Measurements from ENCODE around the gene SPARC.
"Not testable (repeated sequence)": the region's sequence is repeated elsewhere in the genome, so short reads cannot be mapped to it uniquely, and the experiment has no call there.

SPARC gene

GRCh38 chr5:151686674-151687407 lies at the start of gene SPARC:
Gene SPARC (minus strand): TSS chr5:151686915. CDS start chr5:151676188, 10,727 bp downstream.
- no peak for DNase-seq

- no peak for DNase-seq
These were observed 48.9 kb upstream of the SPARC start for GRCh38 chr5:151735646-151736045.

GRCh38 chr5:151734064-151734408 lies 47.3 kb upstream of the SPARC start:
- no peak for DNase-seq

- DNase-seq, result no peak
These were observed 46.8 kb upstream of the SPARC start for GRCh38 chr5:151733358-151734063.

- DNase-seq, result no peak
These were observed 43.7 kb upstream of the SPARC start for GRCh38 chr5:151730381-151730780.

- not testable (repeated sequence) for DNase-seq
These were observed 42.9 kb upstream of the SPARC start for GRCh38 chr5:151729597-151729996.

- no peak for DNase-seq
These were observed 37.6 kb upstream of the SPARC start for GRCh38 chr5:151724360-151724759.

- no peak for DNase-seq
These were observed 35.8 kb upstream of the SPARC start for GRCh38 chr5:151722546-151722945.

- DNase-seq, result no peak
These were observed 35.2 kb upstream of the SPARC start for GRCh38 chr5:151721812-151722391.

- DNase-seq, result no peak
These were observed 34.5 kb upstream of the SPARC start for GRCh38 chr5:151721087-151721646.

GRCh38 chr5:151720215-151720614 lies 33.5 kb upstream of the SPARC start:
- DNase-seq, result no peak

- peak; percentile 9 for DNase-seq
These were observed 32.7 kb upstream of the SPARC start for GRCh38 chr5:151719228-151720000.

GRCh38 chr5:151718646-151719045 lies 31.9 kb upstream of the SPARC start:
- no peak for DNase-seq

- no peak for DNase-seq
These were observed 31.4 kb upstream of the SPARC start for GRCh38 chr5:151718153-151718552.

- DNase-seq, result no peak
These were observed 30.7 kb upstream of the SPARC start for GRCh38 chr5:151717416-151717815.

- no peak for DNase-seq
These were observed 22.5 kb upstream of the SPARC start for GRCh38 chr5:151709109-151709735.

GRCh38 chr5:151708126-151708525 lies 21.4 kb upstream of the SPARC start:
- DNase-seq, result no peak

GRCh38 chr5:151707567-151707966 lies 20.9 kb upstream of the SPARC start:
- DNase-seq, result no peak

GRCh38 chr5:151706906-151707305 lies 20.2 kb upstream of the SPARC start:
- DNase-seq, result no peak

- DNase-seq, result no peak
These were observed 17.1 kb upstream of the SPARC start for GRCh38 chr5:151703780-151704179.

- DNase-seq, result no peak
These were observed 16.5 kb upstream of the SPARC start for GRCh38 chr5:151703227-151703626.

GRCh38 chr5:151700820-151701219 lies 14.1 kb upstream of the SPARC start:
- no peak for DNase-seq

- no peak for DNase-seq
These were observed 13.6 kb upstream of the SPARC start for GRCh38 chr5:151700296-151700695.
